ENCODE results near the gene STARD4. TPM values are rescaled to one million over a fixed set of nuclear protein-coding genes. Genes with fewer than 3 reads are reported as not detected.

Gene STARD4
- total RNA-seq, 2 experiments from 2014 or later: 14.9 to 15.2 TPM

DNA sequence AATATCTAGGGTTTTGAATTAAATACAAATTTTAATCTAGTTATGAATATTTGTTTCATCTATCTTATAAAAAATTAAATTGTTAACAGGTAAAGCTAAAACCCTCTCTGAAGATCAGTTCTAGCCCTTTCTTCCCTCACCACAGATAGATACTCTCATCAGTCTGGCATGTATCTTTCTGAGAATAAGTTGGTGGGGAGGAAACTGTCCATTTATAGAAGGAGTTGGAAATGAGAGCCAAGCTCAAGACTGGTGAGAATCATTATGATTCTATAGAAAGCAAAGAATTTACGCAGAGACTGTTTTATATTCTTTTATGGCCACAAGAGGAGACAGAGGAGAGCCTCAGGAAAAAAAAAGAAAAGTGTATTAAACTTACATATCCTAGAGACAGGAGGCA is 59.0 kb downstream of the STARD4 start:
- H3K4me3 ChIP-seq (ENCODE audit: low read length): no peak overlapping the region
- peaks cover 56% of the 10 kb centered on the region for H3K36me3 ChIP-seq (ENCODE audit: insufficient read depth, low read length)
- Mint-ChIP-seq H3K9me3 (no peaks in the 10 kb centered on the region), H3K27ac (peak overlapping the region; percentile 31), H3K4me3 (no peak overlapping the region), H3K36me3 (ENCODE audit: low read depth) (peaks cover 85% of the 10 kb centered on the region), H3K4me1 (ENCODE audit: low read depth) (peaks cover 32% of the 10 kb centered on the region), H3K27me3 (no peaks in the 10 kb centered on the region)
- POLR2A ChIA-PET: interaction anchor here (0.7 kb wide), 1 partner anchor 14 kb away, joined by 3 read pairs; no protein-coding TSS in a partner anchor
- no peaks in the 10 kb centered on the region for H3K27me3 ChIP-seq (ENCODE audit: control insufficient read depth in 1 of 2, insufficient read depth in 2 of 2, low read length in 2 of 2)
- no peak overlapping the region for H3K27ac ChIP-seq (ENCODE audit: low read depth in 1 of 2, low read length in 2 of 2)
- ATAC-seq (ENCODE audit: poor library complexity) (no peak), DNase-seq (no peak)
- CTCF ChIA-PET: no interaction called here
- H3K9me3 ChIP-seq (ENCODE audit: control insufficient read depth in 1 of 2, insufficient read depth in 1 of 2, low read length in 2 of 2): no peaks in the 10 kb centered on the region
- TF ChIP-seq CTCF (IDR thresholded peaks at IDR 0.05): no peak
- no peaks in the 10 kb centered on the region for H3K4me1 ChIP-seq (ENCODE audit: insufficient read depth, low read length)
- intact Hi-C loops (cut with DNase I, micrococcal nuclease): no loop called here

- Histone ChIP-seq H3K36me3 (ENCODE audit: insufficient read depth, low read length) (peaks cover 69% of the 10 kb centered on the region), H3K9me3 (ENCODE audit: control insufficient read depth in 1 of 2, insufficient read depth in 1 of 2, low read length in 2 of 2) (no peaks in the 10 kb centered on the region), H3K27ac (ENCODE audit: low read depth in 1 of 2, low read length in 2 of 2) (no peak overlapping the region), H3K4me3 (ENCODE audit: low read length) (no peak overlapping the region), H3K27me3 (ENCODE audit: control insufficient read depth in 1 of 2, insufficient read depth in 2 of 2, low read length in 2 of 2) (no peaks in the 10 kb centered on the region), H3K4me1 (ENCODE audit: insufficient read depth, low read length) (no peaks in the 10 kb centered on the region)
- Mint-ChIP-seq H3K27me3 (no peaks in the 10 kb centered on the region), H3K27ac (peak overlapping the region; percentile 29), H3K36me3 (ENCODE audit: low read depth) (peaks cover 86% of the 10 kb centered on the region), H3K4me3 (no peak overlapping the region), H3K9me3 (no peaks in the 10 kb centered on the region), H3K4me1 (ENCODE audit: low read depth) (peaks cover 52% of the 10 kb centered on the region)
- intact Hi-C loops (cut with DNase I, micrococcal nuclease): no loop called here
- ATAC-seq (ENCODE audit: poor library complexity): no peak
- peak in 1 of 14 experiments; percentile 6 for DNase-seq
- ChIA-PET POLR2A (interaction anchor here (1.3 kb wide), 1 partner anchor 379 kb away, joined by 3 read pairs; no protein-coding TSS in a partner anchor), CTCF (no interaction called here)
- no peak for TF ChIP-seq CTCF (IDR thresholded peaks at IDR 0.05)
Measured at GRCh38 chr5:111447822-111448221, 64.5 kb downstream of the STARD4 start.

GRCh38 chr5:111447099-111447498 is 65.2 kb downstream of the STARD4 start:
- H3K4me1 Mint-ChIP-seq (ENCODE audit: low read depth): peaks cover 50% of the 10 kb centered on the region
- Histone ChIP-seq H3K27me3 (ENCODE audit: control insufficient read depth in 1 of 2, insufficient read depth in 2 of 2, low read length in 2 of 2) (no peaks in the 10 kb centered on the region), H3K27ac (ENCODE audit: low read depth in 1 of 2, low read length in 2 of 2) (no peak overlapping the region), H3K4me3 (ENCODE audit: low read length) (no peak overlapping the region), H3K9me3 (ENCODE audit: control insufficient read depth in 1 of 2, insufficient read depth in 1 of 2, low read length in 2 of 2) (no peaks in the 10 kb centered on the region), H3K4me1 (ENCODE audit: insufficient read depth, low read length) (no peaks in the 10 kb centered on the region), H3K36me3 (ENCODE audit: insufficient read depth, low read length) (peaks cover 62% of the 10 kb centered on the region)
- H3K36me3 Mint-ChIP-seq (ENCODE audit: low read depth): peaks cover 81% of the 10 kb centered on the region
- POLR2A ChIA-PET: interaction anchor here (1.3 kb wide), 1 partner anchor 378 kb away, joined by 3 read pairs; no protein-coding TSS in a partner anchor
- TF ChIP-seq CTCF (IDR thresholded peaks at IDR 0.05): no peak
- H3K27ac Mint-ChIP-seq: peak overlapping the region; percentile 73
- CTCF ChIA-PET: no interaction called here
- intact Hi-C loops (cut with DNase I, micrococcal nuclease): no loop called here
- no peak overlapping the region for H3K4me3 Mint-ChIP-seq
- H3K27me3 Mint-ChIP-seq: no peaks in the 10 kb centered on the region
- no peak for DNase-seq
- no peak for ATAC-seq (ENCODE audit: poor library complexity)
- no peaks in the 10 kb centered on the region for H3K9me3 Mint-ChIP-seq

Other genes with a start within 250 kb of the STARD4 start
- gene NREP, start 244.7 kb upstream of the STARD4 start, total RNA-seq: 1 to 10 TPM; 2.3 to 2.9 TPM

Data from CD4-positive, alpha-beta T cell (primary cell).